HCT116 (cell line): ENCODE data around the gene TSPOAP1. TPM values are rescaled to one million over a fixed set of nuclear protein-coding genes. Genes with fewer than 3 reads are reported as not detected.

Experiments used
- ATAC-seq: fragments of 200-7000 bp; cut with Tn5 transposase; 2 replicates; pipeline ENCODE4 v1.9.1; 2020; ENCODE audit warnings: mild to moderate bottlenecking, moderate library complexity
- BruUV-seq: library from RNA; stranded (reverse); fragments of 400-500 nt; replicated peaks from 2 replicates; lab custom pipeline; 2021; lab: Mats Ljungman, UMichigan
- CTCF ChIA-PET: fragments of 300-600 bp; sonication (Branson Sonifier 250); formaldehyde crosslinking; loops from one replicate; lab custom pipeline; 2021; ENCODE audit warnings: antibody characterized with exemption; lab: Charles Lee
- POLR2A ChIA-PET: fragments of 300-600, 350-600 bp; sonication (Branson Sonifier 250); formaldehyde crosslinking; loops from one replicate; lab custom pipeline; 2021; ENCODE audit warnings: antibody characterized with exemption; lab: Charles Lee
- RAD21 ChIA-PET, 2 experiments: fragments of 300-600 bp; sonication (Branson Sonifier 250); formaldehyde crosslinking; loops; one replicate each; lab custom pipeline; 2023; ENCODE audit warnings: low total read pairs in 2 of 2; ENCODE audit not compliant: uncharacterized antibody in 2 of 2, unreplicated experiment in 2 of 2, low non-redundant PET in 1 of 2; lab: Charles Lee
- DNase-seq: peaks from one replicate; pipeline ENCODE4 v3.0.0-alpha.2; 2010; ENCODE audit warnings: low read depth, low spot score
- H2AFZ ChIP-seq: fragments of 200-600 bp; shearing (Covaris generic), sonication (generic); 2 replicates; pipeline ENCODE4 v1.6.1; 2017; ENCODE audit warnings: low read depth, mixed run types, mixed read lengths, antibody characterized with exemption, low read length; ENCODE audit not compliant: poor library complexity, severe bottlenecking
- H3K27ac ChIP-seq: 2 replicates; pipeline ENCODE4 v1.5.1; 2012; ENCODE audit warnings: low read depth, low read length
- H3K27me3 ChIP-seq: fragments of 200-600 bp; sonication (generic); 2 replicates; pipeline ENCODE4 v1.6.1; 2016; ENCODE audit warnings: mixed run types, low read length, mixed read lengths; ENCODE audit not compliant: insufficient read depth
- H3K36me3 ChIP-seq, 2 experiments: fragments of 200-500 bp in 1 of 2; fragments of 200-600 bp in 1 of 2; sonication (Bioruptor generic) in 1 of 2; sonication (generic) in 1 of 2; 2 replicates each; pipeline versions ENCODE4 v1.5.1 to v1.6.1; 2014 to 2016; ENCODE audit warnings: low read length in 2 of 2, inconsistent platforms in 1 of 2, mixed read lengths in 1 of 2, mixed run types in 1 of 2; ENCODE audit not compliant: insufficient read depth in 2 of 2, control insufficient read depth in 1 of 2
- H3K4me1 ChIP-seq, 2 experiments: fragments of 200-600 bp in 1 of 2; sonication (generic) in 1 of 2; 2 replicates each; pipeline versions ENCODE4 v1.5.1 to v1.6.1; 2012 to 2017; ENCODE audit warnings: low read length in 2 of 2, inconsistent platforms in 1 of 2, mild to moderate bottlenecking in 1 of 2, mixed read lengths in 1 of 2, mixed run types in 1 of 2, moderate library complexity in 1 of 2; ENCODE audit not compliant: insufficient read depth in 2 of 2, control insufficient read depth in 1 of 2
- H3K4me2 ChIP-seq: fragments of 200-600 bp; sonication (generic); 2 replicates; pipeline ENCODE4 v1.6.1; 2017; ENCODE audit warnings: mixed run types, low read length, mixed read lengths
- H3K4me3 ChIP-seq, 2 experiments: fragments of 200-600 bp in 1 of 2; sonication (generic) in 1 of 2; replicated peaks in 1 of 2; 2 replicates each; pipeline ENCODE4 v1.5.1; 2011 to 2016; ENCODE audit warnings: low read length in 2 of 2, control low read depth in 1 of 2, low read depth in 1 of 2, mild to moderate bottlenecking in 1 of 2, mixed read lengths in 1 of 2, mixed run types in 1 of 2
- H3K79me2 ChIP-seq: fragments of 200-600 bp; sonication (generic); 2 replicates; pipeline ENCODE4 v1.6.1; 2017; ENCODE audit warnings: mild to moderate bottlenecking, mixed run types, low read length, moderate library complexity, mixed read lengths; ENCODE audit not compliant: insufficient read depth
- H3K9ac ChIP-seq: fragments of 200-600 bp; sonication (generic); 2 replicates; pipeline ENCODE4 v1.6.1; 2016; ENCODE audit warnings: low read length, mixed read lengths
- H3K9me2 ChIP-seq: fragments of 200-600 bp; sonication (generic), shearing (Covaris generic); 2 replicates; pipeline ENCODE4 v1.6.1; 2017; ENCODE audit warnings: mixed run types, mild to moderate bottlenecking, moderate library complexity; ENCODE audit not compliant: insufficient read depth
- H3K9me3 ChIP-seq, 2 experiments: fragments of 200-500 bp in 1 of 2; fragments of 200-600 bp in 1 of 2; sonication (Bioruptor generic) in 1 of 2; sonication (generic) in 1 of 2; 2 replicates each; pipeline ENCODE4 v1.6.1; 2014 to 2017; ENCODE audit warnings: low read length in 2 of 2, mixed read lengths in 2 of 2, inconsistent platforms in 1 of 2, low read depth in 1 of 2, mild to moderate bottlenecking in 1 of 2, mixed run types in 1 of 2, moderate library complexity in 1 of 2; ENCODE audit not compliant: control insufficient read depth in 1 of 2, insufficient read depth in 1 of 2
- H4K20me1 ChIP-seq: fragments of 200-600 bp; sonication (generic), shearing (Covaris generic); 2 replicates; pipeline ENCODE4 v1.6.1; 2017; ENCODE audit warnings: mixed run types, mild to moderate bottlenecking, moderate library complexity; ENCODE audit not compliant: insufficient read depth
- CEBPB ChIP-seq: IDR thresholded peaks from 2 replicates; pipeline ENCODE4 v1.6.1; 2012; ENCODE audit warnings: low read depth
- EGR1 ChIP-seq: IDR thresholded peaks from 2 replicates; pipeline ENCODE4 v1.6.1; 2012; ENCODE audit warnings: low read depth
- JUND ChIP-seq: IDR thresholded peaks from 2 replicates; pipeline ENCODE4 v1.6.1; 2012
- POLR2A ChIP-seq: IDR thresholded peaks from 2 replicates; pipeline ENCODE4 v1.7.0; 2011; ENCODE audit warnings: borderline replicate concordance; ENCODE audit not compliant: insufficient read depth, insufficient read length; ENCODE audit errors: extremely low read depth
- REST ChIP-seq: IDR thresholded peaks from 2 replicates; pipeline ENCODE4 v1.6.1; 2012; ENCODE audit warnings: low read depth
- SIN3A ChIP-seq: IDR thresholded peaks from 2 replicates; pipeline ENCODE4 v1.6.1; 2012; ENCODE audit warnings: low read depth
- YY1 ChIP-seq: IDR thresholded peaks from 2 replicates; pipeline ENCODE4 v1.6.1; 2011; ENCODE audit warnings: low read length, low read depth, moderate library complexity, mild to moderate bottlenecking; ENCODE audit not compliant: insufficient replicate concordance; ENCODE audit errors: extremely low read depth
- intact Hi-C: fragments of 100-400 bp; cut with micrococcal nuclease; formaldehyde crosslinking; loops from 2 replicates; pipeline ENCODE4 v1.10.0; 2022
- total RNA-seq: library from RNA; stranded (reverse); gene quantifications from one replicate; pipeline ENCODE4 v1.2.1, GENCODE V29; 2021; ENCODE audit not compliant: unreplicated experiment

The TSPOAP1 gene
- total RNA-seq, 1 experiment from 2014 or later = 0.27 TPM

DNA sequence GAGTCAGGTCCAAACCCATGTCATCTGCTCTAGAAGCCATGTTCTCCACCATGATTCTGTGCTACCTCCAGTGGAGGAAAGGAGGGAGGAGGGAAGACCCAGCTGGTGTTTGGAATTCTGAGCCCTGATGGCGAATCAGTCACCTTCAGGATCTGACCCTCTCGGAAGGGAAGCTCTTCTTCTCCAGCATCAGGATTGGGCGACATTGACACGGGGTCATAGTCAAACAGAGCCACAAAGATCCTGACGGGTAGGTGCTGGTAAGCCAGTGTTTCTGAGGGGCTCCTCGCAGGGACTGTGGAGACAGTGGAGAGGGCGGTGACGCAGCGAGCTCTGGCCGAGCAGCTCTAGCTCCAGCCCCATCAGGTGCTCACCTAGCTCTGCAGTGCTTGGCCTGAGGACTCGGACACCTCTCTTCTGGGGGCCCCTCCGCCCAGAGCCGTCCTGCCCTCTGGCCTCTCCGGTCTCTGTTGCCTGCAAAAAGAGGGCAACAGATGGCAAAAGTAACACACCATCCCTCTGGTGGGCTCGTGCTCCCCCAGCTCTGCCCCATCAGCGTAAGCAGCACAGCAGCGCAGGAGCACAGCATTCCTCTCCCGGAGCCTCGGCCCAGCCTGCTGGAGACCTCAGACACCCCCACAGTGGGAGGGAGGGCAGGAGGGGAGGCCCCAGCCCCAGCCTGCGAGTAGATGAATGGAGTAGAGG is 21.0 kb downstream of the TSPOAP1 start:
- BruUV-seq = no TSS peak
- no peaks in the 10 kb centered on the region for H4K20me1 ChIP-seq
- ChIA-PET CTCF (interaction anchor here (1.1 to 2.3 kb wide), 3 partner anchors 10 to 140 kb away, joined by 4 to 13 read pairs (median 4); no protein-coding TSS in a partner anchor), POLR2A (interaction anchor here (0.6 to 1.4 kb wide), 2 partner anchors 43 to 324 kb away, joined by 3 to 4 read pairs; no protein-coding TSS in a partner anchor), RAD21 (no interaction called here)
- ATAC-seq (no peak), DNase-seq (no peak)
- H3K79me2 ChIP-seq = no peaks in the 10 kb centered on the region
- H3K27me3 ChIP-seq = no peaks in the 10 kb centered on the region
- H3K9ac ChIP-seq = no peak overlapping the region
- peaks cover 0 to 9% of the 10 kb centered on the region in 2 experiments; a peak in 2 of 4 replicates for H3K4me1 ChIP-seq
- intact Hi-C loops = no loop called here
- no peaks in the 10 kb centered on the region for H3K9me3 ChIP-seq
- TF ChIP-seq CEBPB (no peak), REST (no peak), JUND (no peak), POLR2A (no peak), SIN3A (no peak), YY1 (no peak), EGR1 (no peak)
- H3K9me2 ChIP-seq = no peaks in the 10 kb centered on the region
- no peaks in the 10 kb centered on the region for H3K36me3 ChIP-seq
- H2AFZ ChIP-seq = no peak overlapping the region
- H3K27ac ChIP-seq = no peak overlapping the region
- no peak overlapping the region for H3K4me2 ChIP-seq
- no peak overlapping the region for H3K4me3 ChIP-seq
